Activated CD8-positive, alpha-beta T cell treated with anti-CD3 and anti-CD28 coated beads for 36 hours (primary cell): ENCODE measurements around the gene BAAT. TPM values are rescaled to one million over a fixed set of nuclear protein-coding genes. Genes with fewer than 3 reads are reported as not detected.
"Not testable (repeated sequence)": the region's sequence is repeated elsewhere in the genome, so short reads cannot be mapped to it uniquely, and the experiment has no call there.

Experiments used
- ATAC-seq: fragments of 200-7000 bp; cut with Tn5 transposase; one replicate; pipeline ENCODE4 v1.10.0; 2021; ENCODE audit warnings: mild to moderate bottlenecking, moderate library complexity
- CTCF ChIA-PET: fragments of 350-600 bp; sonication (Branson Sonifier 250); formaldehyde crosslinking; loops from one replicate; lab custom pipeline; 2021; ENCODE audit warnings: antibody characterized with exemption; lab: Charles Lee
- POLR2A ChIA-PET: fragments of 350-600 bp; sonication (Branson Sonifier 250); formaldehyde crosslinking; loops from one replicate; lab custom pipeline; 2021; ENCODE audit warnings: antibody characterized with exemption; lab: Charles Lee
- DNase-seq: peaks from one replicate; pipeline ENCODE4 v3.0.0-alpha.2; 2020
- H3K27ac Mint-ChIP-seq: one replicate; pipeline ENCODE4 v1.8.0; 2021; ENCODE audit warnings: mild to moderate bottlenecking, mixed read lengths
- H3K27me3 Mint-ChIP-seq: one replicate; pipeline ENCODE4 v1.8.0; 2021; ENCODE audit warnings: mixed read lengths
- H3K36me3 Mint-ChIP-seq: one replicate; pipeline ENCODE4 v1.8.0; 2021; ENCODE audit warnings: low read depth, mixed read lengths
- H3K4me1 Mint-ChIP-seq: one replicate; pipeline ENCODE4 v1.8.0; 2021; ENCODE audit warnings: low read depth, mixed read lengths
- H3K4me3 Mint-ChIP-seq: one replicate; pipeline ENCODE4 v1.8.0; 2021; ENCODE audit warnings: mild to moderate bottlenecking, moderate library complexity, mixed read lengths
- H3K9me3 Mint-ChIP-seq: one replicate; pipeline ENCODE4 v1.8.0; 2021; ENCODE audit warnings: mixed read lengths
- intact Hi-C: fragments of 100-400 bp; cut with micrococcal nuclease; formaldehyde crosslinking; loops from one replicate; pipeline ENCODE4 v1.10.0; 2022
- total RNA-seq, 2 experiments: library from RNA; stranded (reverse); gene quantifications; one replicate each; pipeline ENCODE4 v1.2.3, GENCODE V29; 2021
- TF ChIP-seq, protein P1 (sequence below): fragments of 200-600 bp; IDR thresholded peaks from one replicate; pipeline ENCODE4 v1.8.0; 2022; ENCODE audit warnings: antibody characterized with exemption, mild to moderate bottlenecking

BAAT gene
- total RNA-seq, 2 experiments from 2014 or later, result not detected

DNA sequence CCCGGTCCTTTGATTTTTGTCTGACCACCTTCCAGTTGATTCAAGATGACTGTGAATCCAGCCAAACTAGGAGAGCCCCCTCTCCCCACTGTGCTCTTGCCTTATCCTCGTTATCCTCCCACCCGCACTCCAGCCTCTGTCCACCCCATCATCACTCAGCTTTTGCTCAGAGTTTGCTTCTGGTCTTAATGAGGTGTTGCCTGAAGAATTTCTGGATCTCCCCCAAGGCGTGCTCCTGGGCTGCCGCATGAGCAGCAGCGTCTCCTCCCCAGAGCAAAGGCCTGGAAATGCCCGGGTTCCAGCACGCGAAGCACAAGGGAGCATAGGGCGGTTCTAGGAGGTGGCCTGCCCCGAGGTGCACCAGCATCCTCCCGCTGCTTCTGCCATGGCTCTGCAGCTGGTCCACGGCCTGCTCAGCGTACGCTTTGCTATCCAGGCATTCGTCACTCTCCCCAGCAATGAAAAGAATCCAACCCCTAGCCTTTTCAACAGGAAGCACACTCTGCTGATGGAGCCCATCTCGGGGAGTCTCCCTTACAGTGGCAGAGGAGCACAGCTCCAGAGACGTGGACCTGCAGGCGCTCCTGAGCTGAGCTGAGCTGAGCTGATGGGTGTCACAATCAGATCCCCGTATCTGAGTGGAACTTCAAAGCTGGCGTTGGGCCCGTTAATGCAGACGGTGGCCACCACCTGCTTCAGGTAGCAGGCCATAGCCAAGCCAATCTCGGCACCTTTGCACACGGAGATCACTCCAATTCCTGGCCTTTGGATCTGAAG is 50.7 kb downstream of the BAAT start:
- H3K4me1 Mint-ChIP-seq, result no peaks in the 10 kb centered on the region
- H3K9me3 Mint-ChIP-seq, result no peaks in the 10 kb centered on the region
- TF ChIP-seq, protein P1, sequence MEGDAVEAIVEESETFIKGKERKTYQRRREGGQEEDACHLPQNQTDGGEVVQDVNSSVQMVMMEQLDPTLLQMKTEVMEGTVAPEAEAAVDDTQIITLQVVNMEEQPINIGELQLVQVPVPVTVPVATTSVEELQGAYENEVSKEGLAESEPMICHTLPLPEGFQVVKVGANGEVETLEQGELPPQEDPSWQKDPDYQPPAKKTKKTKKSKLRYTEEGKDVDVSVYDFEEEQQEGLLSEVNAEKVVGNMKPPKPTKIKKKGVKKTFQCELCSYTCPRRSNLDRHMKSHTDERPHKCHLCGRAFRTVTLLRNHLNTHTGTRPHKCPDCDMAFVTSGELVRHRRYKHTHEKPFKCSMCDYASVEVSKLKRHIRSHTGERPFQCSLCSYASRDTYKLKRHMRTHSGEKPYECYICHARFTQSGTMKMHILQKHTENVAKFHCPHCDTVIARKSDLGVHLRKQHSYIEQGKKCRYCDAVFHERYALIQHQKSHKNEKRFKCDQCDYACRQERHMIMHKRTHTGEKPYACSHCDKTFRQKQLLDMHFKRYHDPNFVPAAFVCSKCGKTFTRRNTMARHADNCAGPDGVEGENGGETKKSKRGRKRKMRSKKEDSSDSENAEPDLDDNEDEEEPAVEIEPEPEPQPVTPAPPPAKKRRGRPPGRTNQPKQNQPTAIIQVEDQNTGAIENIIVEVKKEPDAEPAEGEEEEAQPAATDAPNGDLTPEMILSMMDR, result no peak
- CTCF ChIA-PET, result no interaction called here
- no peak for ATAC-seq
- H3K27me3 Mint-ChIP-seq, result peaks cover 7% of the 10 kb centered on the region
- DNase-seq, result no peak
- POLR2A ChIA-PET, result no interaction called here
- H3K27ac Mint-ChIP-seq, result no peak overlapping the region
- H3K36me3 Mint-ChIP-seq, result no peaks in the 10 kb centered on the region
- intact Hi-C loops, result no loop called here
- H3K4me3 Mint-ChIP-seq, result no peak overlapping the region

DNA sequence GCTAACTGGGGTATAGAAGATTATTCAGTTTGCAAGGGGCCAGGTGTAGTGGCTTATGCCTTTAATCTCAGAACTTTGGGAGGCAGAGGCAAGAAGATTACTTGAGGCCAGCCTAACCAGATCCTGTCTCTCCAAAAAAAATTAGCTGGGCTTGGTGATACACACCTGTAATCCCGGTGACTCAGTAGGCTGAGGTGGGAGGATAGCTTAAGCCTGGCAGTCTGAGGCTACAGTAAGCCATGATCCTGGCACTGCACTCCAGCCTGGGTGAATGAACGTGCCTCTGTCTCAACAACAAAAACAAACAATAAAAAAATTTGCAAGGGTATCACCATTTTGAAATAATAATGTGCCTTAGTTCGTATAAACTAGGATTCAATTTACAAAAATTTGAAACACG is 51.3 kb downstream of the BAAT start:
- TF ChIP-seq, protein P1, result no peak
- Mint-ChIP-seq H3K27me3 (peaks cover 4% of the 10 kb centered on the region), H3K36me3 (no peaks in the 10 kb centered on the region), H3K4me1 (no peaks in the 10 kb centered on the region), H3K27ac (no peak overlapping the region), H3K4me3 (no peak overlapping the region), H3K9me3 (no peaks in the 10 kb centered on the region)
- intact Hi-C loops, result no loop called here
- ATAC-seq (no peak), DNase-seq (no peak)
- CTCF ChIA-PET, result no interaction called here
- POLR2A ChIA-PET, result no interaction called here

DNA sequence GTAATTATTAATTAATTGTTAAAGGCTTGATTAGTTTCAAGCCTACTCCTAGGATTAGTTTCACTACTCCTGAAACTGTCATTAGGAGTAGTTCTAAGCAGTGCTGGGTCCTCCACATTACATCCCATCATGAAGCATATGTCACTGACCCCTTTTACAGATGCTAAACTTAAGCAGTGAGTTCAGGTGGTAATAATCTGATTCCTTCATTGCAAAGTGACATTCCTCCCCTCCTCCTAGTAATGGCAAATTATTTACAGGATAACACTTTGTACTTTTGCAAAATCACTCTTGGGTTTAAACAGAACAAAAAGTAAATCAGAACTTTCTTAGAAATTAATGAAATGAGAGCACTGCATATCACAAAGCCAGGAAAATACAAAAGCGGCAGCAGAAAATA is 52.4 kb downstream of the BAAT start:
- POLR2A ChIA-PET, result no interaction called here
- ATAC-seq, result no peak
- intact Hi-C loops, result no loop called here
- H3K27me3 Mint-ChIP-seq, result peaks cover 6% of the 10 kb centered on the region
- H3K9me3 Mint-ChIP-seq, result peaks cover 2% of the 10 kb centered on the region
- no peak overlapping the region for H3K4me3 Mint-ChIP-seq
- TF ChIP-seq, protein P1, result no peak
- CTCF ChIA-PET, result no interaction called here
- H3K27ac Mint-ChIP-seq, result no peak overlapping the region
- H3K36me3 Mint-ChIP-seq, result peaks cover under 1% of the 10 kb centered on the region
- no peak for DNase-seq
- no peaks in the 10 kb centered on the region for H3K4me1 Mint-ChIP-seq

DNA sequence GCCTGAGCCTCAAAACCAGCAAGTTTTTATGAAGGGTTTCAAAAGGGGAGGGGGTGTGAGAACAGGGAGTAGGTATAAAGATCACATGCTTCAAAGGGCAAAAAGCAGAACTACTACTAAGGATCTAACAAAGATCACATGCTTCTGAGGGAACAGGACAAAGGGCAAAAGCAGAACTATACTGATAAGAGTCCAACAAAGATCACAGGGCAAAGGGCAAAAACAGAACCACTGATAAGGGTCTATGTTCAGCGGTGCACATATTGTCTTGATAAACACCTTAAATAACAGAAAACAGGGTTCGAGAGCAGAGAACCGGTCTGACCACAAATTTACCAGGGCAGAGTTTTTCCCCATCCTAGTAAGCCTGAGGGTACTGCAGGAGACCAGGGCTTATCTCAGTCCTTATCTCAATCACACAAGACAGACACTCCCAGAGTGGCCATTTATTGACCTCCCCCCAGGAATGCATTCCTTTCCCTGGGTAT is 57.3 kb downstream of the BAAT start:
- CTCF ChIA-PET, H3K4me1 Mint-ChIP-seq, DNase-seq, POLR2A ChIA-PET, H3K4me3 Mint-ChIP-seq, H3K36me3 Mint-ChIP-seq, H3K9me3 Mint-ChIP-seq, ATAC-seq, intact Hi-C loops, H3K27me3 Mint-ChIP-seq, H3K27ac Mint-ChIP-seq: not testable (repeated sequence)

DNA sequence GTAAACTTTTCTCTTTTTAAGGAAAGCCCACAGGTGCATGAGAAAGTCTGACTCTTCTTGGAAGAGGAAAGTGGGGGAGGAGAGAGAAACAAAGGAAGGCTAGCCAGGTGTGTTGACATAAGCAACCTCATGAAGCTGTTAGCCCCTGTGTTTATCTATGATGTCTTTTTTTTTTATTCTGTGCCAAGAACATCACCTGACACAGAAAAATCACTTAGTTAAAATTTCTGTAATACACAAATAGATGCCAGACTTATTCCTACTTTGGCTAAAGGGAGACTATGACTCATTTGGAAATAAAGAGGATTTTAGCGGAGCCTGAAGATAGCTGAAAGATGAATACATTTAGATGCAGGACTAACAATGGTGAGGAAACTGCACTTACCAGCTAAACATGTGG is 58.3 kb downstream of the BAAT start:
- H3K9me3 Mint-ChIP-seq, result peaks cover 3% of the 10 kb centered on the region
- intact Hi-C loops, result no loop called here
- DNase-seq (no peak), ATAC-seq (no peak)
- H3K27ac Mint-ChIP-seq, result no peak overlapping the region
- no peak overlapping the region for H3K4me3 Mint-ChIP-seq
- TF ChIP-seq, protein P1, result no peak
- H3K36me3 Mint-ChIP-seq, result peaks cover 2% of the 10 kb centered on the region
- ChIA-PET CTCF (no interaction called here), POLR2A (no interaction called here)
- H3K4me1 Mint-ChIP-seq, result no peaks in the 10 kb centered on the region
- peaks cover 7% of the 10 kb centered on the region for H3K27me3 Mint-ChIP-seq
